K562 (cell line): Measurements from ENCODE around the gene JMJD1C. TPM values are rescaled to one million over a fixed set of nuclear protein-coding genes. Genes with fewer than 3 reads are reported as not detected.
A peak's percentile ranks its signal among the peaks of the same experiment; 100 is the strongest.

Experiments
- ATAC-seq: fragments of 200-7000 bp; cut with Tn5 transposase; 3 replicates; pipeline ENCODE4 v1.9.1; 2020; ENCODE audit warnings: moderate library complexity
- BruUV-seq: library from RNA; stranded (reverse); fragments of 400-500 nt; replicated peaks from 2 replicates; lab custom pipeline; 2021; lab: Mats Ljungman, UMichigan
- CTCF ChIA-PET: fragments of 300-600 bp; formaldehyde crosslinking; extraction: SDS; loops from one replicate; lab custom pipeline; 2021; ENCODE audit warnings: low intra/inter-chr PET ratio; lab: Yijun Ruan, JAX
- POLR2A ChIA-PET: fragments of 300-600, 350-650 bp; sonication (Branson Sonifier 250); formaldehyde crosslinking; extraction: SDS; loops from one replicate; lab custom pipeline; 2021; ENCODE audit warnings: antibody characterized with exemption, inconsistent platforms; lab: Yijun Ruan, JAX
- DNase-seq, 4 experiments: peaks; one replicate each; pipeline versions ENCODE4 v3.0.0 to v3.0.0-alpha.2; 2011 to 2018; ENCODE audit warnings: low spot score in 3 of 4, mixed read lengths in 3 of 4; ENCODE audit errors: extremely low read depth in 1 of 4
- FAIRE-seq: peaks from 2 replicates; lab custom pipeline; 2011; peaks lifted over from hg19 to GRCh38; lab: Jason Lieb, UNC
- H2AFZ ChIP-seq: 2 replicates; pipeline ENCODE4 v1.6.0; 2011; ENCODE audit warnings: low read depth, low read length, control low read depth, inconsistent platforms
- H3K27ac ChIP-seq: fragments of 200-600 bp; 3 replicates; pipeline ENCODE4 v1.8.0; 2011; ENCODE audit warnings: low read depth, mild to moderate bottlenecking, control low read depth, inconsistent platforms, low read length, moderate library complexity, mixed read lengths; ENCODE audit errors: extremely low read depth
- H3K27me3 ChIP-seq, 2 experiments: fragments of 300-600 bp in 1 of 2; 2 replicates in 1 of 2; 3 replicates in 1 of 2; pipeline versions ENCODE4 v1.6.0 to v1.8.0; 2011; ENCODE audit warnings: inconsistent platforms in 2 of 2, low read length in 2 of 2, mild to moderate bottlenecking in 1 of 2, mixed read lengths in 1 of 2, moderate library complexity in 1 of 2; ENCODE audit not compliant: control insufficient read depth in 2 of 2, insufficient read depth in 2 of 2
- H3K36me3 ChIP-seq: fragments of 300-600 bp; 3 replicates; pipeline ENCODE4 v1.8.0; 2011; ENCODE audit warnings: mild to moderate bottlenecking, low read length, inconsistent platforms; ENCODE audit not compliant: control insufficient read depth, insufficient read depth
- H3K4me1 ChIP-seq, 2 experiments: fragments of 200-600 bp in 1 of 2; replicated peaks in 1 of 2; 2 replicates in 1 of 2; 3 replicates in 1 of 2; pipeline versions ENCODE4 v1.5.1 to v1.8.0; 2011; ENCODE audit warnings: inconsistent platforms in 2 of 2, low read length in 2 of 2, mild to moderate bottlenecking in 1 of 2, mixed read lengths in 1 of 2, moderate library complexity in 1 of 2; ENCODE audit not compliant: control insufficient read depth in 2 of 2, insufficient read depth in 2 of 2
- H3K4me2 ChIP-seq: 2 replicates; pipeline ENCODE4 v1.6.1; 2011; ENCODE audit warnings: low read length, control low read depth, inconsistent platforms, mixed read lengths; ENCODE audit not compliant: insufficient read depth
- H3K4me3 ChIP-seq: fragments of 200-600 bp; sonication (generic), shearing (Covaris generic); 2 replicates; pipeline ENCODE4 v1.5.1; 2016; ENCODE audit warnings: control low read depth, inconsistent platforms
- H3K79me2 ChIP-seq: fragments of 200-600 bp; 3 replicates; pipeline ENCODE4 v1.8.0; 2011; ENCODE audit warnings: low read length, inconsistent platforms; ENCODE audit not compliant: control insufficient read depth, insufficient read depth
- H3K9ac ChIP-seq, 2 experiments: 2 replicates each; pipeline versions ENCODE4 v1.6.0 to v1.6.1; 2011; ENCODE audit warnings: low read depth in 2 of 2, low read length in 2 of 2, control low read depth in 1 of 2, inconsistent platforms in 1 of 2, mild to moderate bottlenecking in 1 of 2, mixed read lengths in 1 of 2; ENCODE audit not compliant: insufficient read depth in 1 of 2
- H3K9me1 ChIP-seq: one replicate; pipeline ENCODE4 v1.6.0; 2011; ENCODE audit warnings: inconsistent platforms, mild to moderate bottlenecking, low read length, moderate library complexity; ENCODE audit not compliant: control insufficient read depth, insufficient read depth
- H3K9me3 ChIP-seq: replicated peaks from 2 replicates; pipeline ENCODE4 v1.5.1; 2011; ENCODE audit warnings: low read depth, low read length, inconsistent platforms; ENCODE audit not compliant: control insufficient read depth, insufficient read depth
- H4K20me1 ChIP-seq: replicated peaks from 2 replicates; pipeline ENCODE4 v1.6.1; 2011; ENCODE audit warnings: low read length, inconsistent platforms, mixed read lengths; ENCODE audit not compliant: control insufficient read depth, insufficient read depth
- AFF1 ChIP-seq, 2 experiments: fragments of 450-650 bp; IDR thresholded peaks; 2 replicates each; pipeline ENCODE4 v1.6.1; 2018; ENCODE audit warnings: mild to moderate bottlenecking in 2 of 2, low read depth in 1 of 2; ENCODE audit not compliant: partially characterized antibody in 2 of 2
- ARID2 ChIP-seq: fragments of 450-650 bp; IDR thresholded peaks from 2 replicates; pipeline ENCODE4 v1.6.1; 2017; ENCODE audit warnings: antibody characterized with exemption, mild to moderate bottlenecking
- FOXJ3 ChIP-seq: sonication (generic); formaldehyde crosslinking; IDR thresholded peaks from 2 replicates; pipeline ENCODE4 v1.4.0; 2020; ENCODE audit warnings: mild to moderate bottlenecking, missing genetic modification reagents
- FOXM1 ChIP-seq, 2 experiments: fragments of 450-650 bp in 1 of 2; sonication (generic) in 1 of 2; formaldehyde crosslinking in 1 of 2; IDR thresholded peaks; 2 replicates each; pipeline versions ENCODE4 v1.6.1 to v1.9.0; 2017 to 2022; ENCODE audit warnings: low read depth in 2 of 2, mild to moderate bottlenecking in 2 of 2, missing genetic modification reagents in 1 of 2, moderate library complexity in 1 of 2
- POLR2A ChIP-seq: fragments of 450-650 bp; conservative IDR thresholded peaks from 2 replicates; pipeline ENCODE4 v1.6.1; 2016
- SMARCC2 ChIP-seq: fragments of 450-650 bp; IDR thresholded peaks from 2 replicates; pipeline ENCODE4 v1.6.1; 2017; ENCODE audit warnings: antibody characterized with exemption, moderate library complexity, mild to moderate bottlenecking, low read depth
- ZNF146 ChIP-seq: IDR thresholded peaks from one replicate; pipeline ENCODE4 v1.6.1; 2018; ENCODE audit warnings: missing compliant biosample characterization; ENCODE audit not compliant: unreplicated experiment
- WGBS: fragments of 100-300 bp; shearing (Covaris generic); methylation state at CpG from one replicate; pipeline ENCODE4 v1.1.6; 2016; ENCODE audit warnings: low coverage, mixed read lengths; ENCODE audit not compliant: insufficient coverage; ENCODE audit errors: missing lambda C conversion rate; 5-methylcytosine and 5-hydroxymethylcytosine counted together
- in situ Hi-C: fragments of 300-500 bp; cut with MboI; formaldehyde crosslinking; loops from 4 replicates; pipeline ENCODE4 v1.15.0; 2018; ENCODE audit warnings: inconsistent platforms, mixed read lengths
- intact Hi-C: fragments of 100-400 bp; cut with micrococcal nuclease; formaldehyde crosslinking; loops from 2 replicates; pipeline ENCODE4 v1.14.2; 2022
- polyA plus RNA-seq, 8 experiments: library from polyadenylated mRNA; depleted of rRNA in 4 of 8; stranded (reverse) in 5 of 8; unstranded in 3 of 8; fragments of >200 nt; fragmentation: Nextera tagmentation in 2 of 8; fragmentation: Illumina TruSeq in 1 of 8; extraction: Ambion mirVana in 2 of 8; extraction: Trizol in 1 of 8; gene quantifications; 2 replicates each; pipeline versions ENCODE4 v1.2.1 to v1.2.3, GENCODE V29; 2011 to 2014; ENCODE audit warnings: inconsistent platforms in 1 of 8, missing spikeins in 1 of 8
- total RNA-seq, 7 experiments: library from RNA; depleted of rRNA in 6 of 7; stranded (reverse); fragments of >200 nt in 6 of 7; fragmentation: Illumina TruSeq in 2 of 7; extraction: Trizol in 2 of 7; gene quantifications; 2 replicates each; pipeline versions ENCODE4 v1.2.1 to v1.2.3, GENCODE V29; 2011 to 2021; ENCODE audit warnings: low replicate concordance in 1 of 7

The JMJD1C gene
- total and polyA plus RNA-seq, 9 of the 15 experiments (the other 6 are each of a cell fraction or from before 2014, with no cell fraction given) = 25.3 to 68.0 (median 47.2) TPM

GRCh38 chr10:63314020-63314419 lies 151.8 kb downstream of the JMJD1C start (continued):
- TF ChIP-seq AFF1 (IDR thresholded peaks at IDR 0.05; ENCODE audit: low read depth in 1 of 2, partially characterized antibody in 2 of 2) (no peak), SMARCC2 (no peak), FOXM1 (IDR thresholded peaks at IDR 0.05; ENCODE audit: low read depth) (no peak), FOXM1 (CRISPR knock-in tag; IDR thresholded peaks at IDR 0.05; ENCODE audit: low read depth) (no peak), FOXJ3 (CRISPR knock-in tag) (no peak)
- TF ChIP-seq, all 486 proteins: peak for 0

GRCh38 chr10:63313066-63313717 lies 152.6 kb downstream of the JMJD1C start:
- ChIA-PET POLR2A (interaction anchor here (1.0 kb wide), 1 partner anchor 13 kb away, joined by 3 read pairs; no protein-coding TSS in a partner anchor), CTCF (no interaction called here)
- no peaks in the 10 kb centered on the region for H3K4me1 ChIP-seq
- no peak overlapping the region for H2AFZ ChIP-seq
- in situ Hi-C loops = no loop called here
- 82% methylated on average over 3 of the region's 3 CpGs for WGBS
- BruUV-seq = no TSS peak
- ATAC-seq = 0 out of 3 replicates have a peak, but pooled peaks have one; percentile 25
- intact Hi-C loops = no loop called here
- no peak for DNase-seq
- no peaks in the 10 kb centered on the region for H3K9me3 ChIP-seq
- no peaks in the 10 kb centered on the region for H3K27me3 ChIP-seq
- H3K4me3 ChIP-seq = no peak overlapping the region
- no peak overlapping the region for H3K4me2 ChIP-seq
- no peak overlapping the region for H3K9ac ChIP-seq
- H4K20me1 ChIP-seq = no peaks in the 10 kb centered on the region
- peaks cover 6% of the 10 kb centered on the region; the same call in 1 of the 3 replicates for H3K79me2 ChIP-seq
- FAIRE-seq = no peak
- no peaks in the 10 kb centered on the region for H3K36me3 ChIP-seq
- no peak overlapping the region for H3K27ac ChIP-seq
- TF ChIP-seq ARID2 (no peak), ZNF146 (CRISPR knock-in tag) (peak; percentile 60), POLR2A (no peak)
- TF ChIP-seq, all 486 proteins: peak for 1
- H3K9me1 ChIP-seq = no peaks in the 10 kb centered on the region
